ENCODE results near the gene ITGAE. TPM values are rescaled to one million over a fixed set of nuclear protein-coding genes. Genes with fewer than 3 reads are reported as not detected.
A peak's percentile ranks its signal among the peaks of the same experiment; 100 is the strongest.

The ITGAE gene
- total and polyA plus RNA-seq, 10 of the 15 experiments (the other 5 are each of a cell fraction or from before 2014, with no cell fraction given), result 13.1 to 161 (median 34.8) TPM

DNA sequence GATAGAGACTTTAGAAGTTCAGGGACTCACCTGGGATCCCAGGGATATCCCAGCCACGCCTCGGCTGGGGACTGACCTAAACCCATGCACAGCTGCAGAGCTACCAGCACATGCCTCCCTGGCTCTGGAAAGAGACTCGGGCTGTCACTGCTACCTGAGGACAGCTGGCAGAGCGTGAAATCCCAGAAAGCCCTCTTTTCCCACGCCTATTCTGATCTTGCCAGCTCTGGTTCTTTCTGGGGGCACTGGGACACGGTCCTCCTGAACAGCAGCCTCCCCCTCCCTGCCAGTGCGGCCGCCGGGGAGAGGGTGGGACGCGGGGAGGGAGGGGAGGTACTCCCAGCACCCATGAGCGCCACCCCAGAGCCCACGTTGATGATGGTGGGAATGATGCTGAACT, 115.8 kb downstream of the ITGAE start:
- intact Hi-C loops (cut with micrococcal nuclease; ENCODE audit: unreplicated experiment), result no loop called here
- SMC1A ChIA-PET (ENCODE audit: uncharacterized antibody, unreplicated experiment), result interaction anchor here (0.5 to 0.9 kb wide), 2 partner anchors 9 to 103 kb away, joined by 3 to 5 read pairs; no protein-coding TSS in a partner anchor

DNA sequence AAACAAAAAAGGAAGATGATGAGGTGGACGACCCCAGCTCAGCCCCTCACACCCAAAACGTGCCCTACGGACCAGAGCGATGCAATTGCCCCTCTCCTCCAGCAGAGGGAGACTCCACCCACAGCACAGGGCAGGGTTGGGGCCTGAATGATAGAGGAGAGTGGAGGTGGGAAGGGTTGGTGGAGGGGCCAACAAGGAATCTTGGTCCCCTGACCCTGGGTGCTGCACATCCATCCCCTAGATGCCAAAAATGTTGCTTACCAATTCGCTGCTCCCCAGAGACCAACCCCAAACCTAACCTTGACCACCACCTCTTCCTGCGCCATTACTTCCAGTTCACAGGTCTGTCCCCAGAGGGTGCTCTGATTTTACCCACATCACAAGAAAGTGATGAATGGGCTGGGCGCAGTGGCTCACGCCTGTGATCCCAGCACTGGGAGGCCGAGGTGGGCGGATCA, 117.9 kb downstream of the ITGAE start:
- Histone ChIP-seq H2AFZ (ENCODE audit: control insufficient read depth, low read depth, low read length) (peak overlapping the region; percentile 63), H3K4me1 (ENCODE audit: control insufficient read depth, insufficient read depth, low read length) (peaks cover 6% of the 10 kb centered on the region; the same call in 1 of the 2 replicates), H3K4me2 (ENCODE audit: control insufficient read depth, insufficient read depth) (peak overlapping the region; percentile 48; the same call in 1 of the 2 replicates), H3K79me2 (ENCODE audit: control insufficient read depth, insufficient read depth, low read length) (no peaks in the 10 kb centered on the region), H4K20me1 (ENCODE audit: control insufficient read depth, insufficient read depth) (no peaks in the 10 kb centered on the region), H3K27me3 (replicated peaks in 1 of 2; ENCODE audit: control insufficient read depth in 2 of 2, insufficient read depth in 2 of 2, low read length in 1 of 2) (no peaks in the 10 kb centered on the region), H3K9me3 (replicated peaks; ENCODE audit: control insufficient read depth, insufficient read depth, low read length) (no peaks in the 10 kb centered on the region), H3K4me3 (no peak overlapping the region), H3K9ac (ENCODE audit: control insufficient read depth, insufficient read depth, low read length) (no peak overlapping the region), H3K36me3 (ENCODE audit: control insufficient read depth in 2 of 2, insufficient read depth in 2 of 2, low read length in 1 of 2) (peaks cover 0 to 4% of the 10 kb centered on the region in 2 experiments; a peak in 2 of 4 replicates), H3K27ac (ENCODE audit: control insufficient read depth, insufficient read depth) (no peak overlapping the region)
- ChIA-PET POLR2A (interaction anchor here (0.7 kb wide), 1 partner anchor 20 kb away, joined by 7 read pairs; no protein-coding TSS in a partner anchor), RAD21 (ENCODE audit: unreplicated experiment) (interaction anchor here (0.7 to 2.7 kb wide), 9 partner anchors 11 to 157 kb away, joined by 3 to 24 read pairs (median 4); no protein-coding TSS in a partner anchor), SMC1A (ENCODE audit: uncharacterized antibody, unreplicated experiment) (interaction anchor here (0.6 to 2.7 kb wide), 7 partner anchors 39 to 162 kb away, joined by 3 to 17 read pairs (median 6); no protein-coding TSS in a partner anchor), CTCF (interaction anchor here (0.5 to 5.1 kb wide), 17 partner anchors 10 to 211 kb away, joined by 3 to 105 read pairs (median 4); partner anchors contain the start of gene HASPIN)
- in situ Hi-C loops (cut with MboI), result loop anchor here (5.0 kb wide), 1 partner anchor 139 kb away; no protein-coding TSS in a partner anchor
- ATAC-seq (peak; percentile 95), DNase-seq (ENCODE audit: low read depth, low spot score) (peak; percentile 48), FAIRE-seq (peak; percentile 95)
- 7% methylated on average over 10 of the region's 10 CpGs for WGBS (ENCODE audit: insufficient coverage, insufficient replicate concordance, low lambda C conversion rate, missing lambda C conversion rate)
- BruUV-seq (replicated peaks), result no TSS peak
- intact Hi-C loops (cut with micrococcal nuclease; ENCODE audit: unreplicated experiment), result loop anchor here (2.0 kb wide), 2 partner anchors 50 to 144 kb away; no protein-coding TSS in a partner anchor
- TF ChIP-seq NR2C1 (IDR thresholded peaks at IDR 0.05) (0 out of 2 replicates have a peak, but pooled peaks have one; percentile 35), NBN (IDR thresholded peaks at IDR 0.05) (peak; percentile 82), TAF1 (IDR thresholded peaks at IDR 0.05; ENCODE audit: borderline replicate concordance, low read depth, low read length) (no peak), POU2F2 (IDR thresholded peaks at IDR 0.05; ENCODE audit: borderline replicate concordance, low read depth, low read length) (no peak), NFIC (IDR thresholded peaks at IDR 0.05; ENCODE audit: low read depth, low read length) (no peak), RELA (IDR thresholded peaks at IDR 0.05; ENCODE audit: borderline replicate concordance, partially characterized antibody) (peak; percentile 36)
- TF ChIP-seq, protein P1, sequence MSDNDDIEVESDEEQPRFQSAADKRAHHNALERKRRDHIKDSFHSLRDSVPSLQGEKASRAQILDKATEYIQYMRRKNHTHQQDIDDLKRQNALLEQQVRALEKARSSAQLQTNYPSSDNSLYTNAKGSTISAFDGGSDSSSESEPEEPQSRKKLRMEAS (IDR thresholded peaks at IDR 0.05; ENCODE audit: low read depth, low read length), result no peak
- TF ChIP-seq, protein P2, sequence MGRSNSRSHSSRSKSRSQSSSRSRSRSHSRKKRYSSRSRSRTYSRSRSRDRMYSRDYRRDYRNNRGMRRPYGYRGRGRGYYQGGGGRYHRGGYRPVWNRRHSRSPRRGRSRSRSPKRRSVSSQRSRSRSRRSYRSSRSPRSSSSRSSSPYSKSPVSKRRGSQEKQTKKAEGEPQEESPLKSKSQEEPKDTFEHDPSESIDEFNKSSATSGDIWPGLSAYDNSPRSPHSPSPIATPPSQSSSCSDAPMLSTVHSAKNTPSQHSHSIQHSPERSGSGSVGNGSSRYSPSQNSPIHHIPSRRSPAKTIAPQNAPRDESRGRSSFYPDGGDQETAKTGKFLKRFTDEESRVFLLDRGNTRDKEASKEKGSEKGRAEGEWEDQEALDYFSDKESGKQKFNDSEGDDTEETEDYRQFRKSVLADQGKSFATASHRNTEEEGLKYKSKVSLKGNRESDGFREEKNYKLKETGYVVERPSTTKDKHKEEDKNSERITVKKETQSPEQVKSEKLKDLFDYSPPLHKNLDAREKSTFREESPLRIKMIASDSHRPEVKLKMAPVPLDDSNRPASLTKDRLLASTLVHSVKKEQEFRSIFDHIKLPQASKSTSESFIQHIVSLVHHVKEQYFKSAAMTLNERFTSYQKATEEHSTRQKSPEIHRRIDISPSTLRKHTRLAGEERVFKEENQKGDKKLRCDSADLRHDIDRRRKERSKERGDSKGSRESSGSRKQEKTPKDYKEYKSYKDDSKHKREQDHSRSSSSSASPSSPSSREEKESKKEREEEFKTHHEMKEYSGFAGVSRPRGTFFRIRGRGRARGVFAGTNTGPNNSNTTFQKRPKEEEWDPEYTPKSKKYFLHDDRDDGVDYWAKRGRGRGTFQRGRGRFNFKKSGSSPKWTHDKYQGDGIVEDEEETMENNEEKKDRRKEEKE (IDR thresholded peaks at IDR 0.05), result no peak

More for the DNA sequence above, 115.8 kb downstream of the ITGAE start:
- H3K9me3 ChIP-seq (replicated peaks; ENCODE audit: control insufficient read depth, insufficient read depth, low read length), result no peaks in the 10 kb centered on the region
- H3K4me3 ChIP-seq, result no peak overlapping the region
- peak; percentile 65 for TF ChIP-seq MEF2B (IDR thresholded peaks at IDR 0.05; ENCODE audit: partially characterized antibody, poor library complexity, severe bottlenecking)
- no peak for TF ChIP-seq POLR2AphosphoS2 (IDR thresholded peaks at IDR 0.05; ENCODE audit: low read depth, low read length)
- H3K4me1 ChIP-seq (ENCODE audit: control insufficient read depth, insufficient read depth, low read length), result peaks cover 6% of the 10 kb centered on the region; the same call in 1 of the 2 replicates
- RAD21 ChIA-PET (ENCODE audit: unreplicated experiment), result interaction anchor here (0.7 to 1.2 kb wide), 3 partner anchors 9 to 56 kb away, joined by 3 to 4 read pairs (median 4); no protein-coding TSS in a partner anchor
- no peak for ATAC-seq
- CTCF ChIA-PET, result interaction anchor here (5.1 kb wide), 1 partner anchor 51 kb away, joined by 105 read pairs; no protein-coding TSS in a partner anchor
- no peak overlapping the region for H3K4me2 ChIP-seq (ENCODE audit: control insufficient read depth, insufficient read depth)
- H3K27ac ChIP-seq (ENCODE audit: control insufficient read depth, insufficient read depth), result no peak overlapping the region
- no TSS peak for BruUV-seq (replicated peaks)
- H4K20me1 ChIP-seq (ENCODE audit: control insufficient read depth, insufficient read depth), result no peaks in the 10 kb centered on the region
- in situ Hi-C loops (cut with MboI), result no loop called here
- WGBS (ENCODE audit: insufficient coverage, insufficient replicate concordance, low lambda C conversion rate, missing lambda C conversion rate), result 48% methylated on average over 8 of the region's 13 CpGs
- POLR2A ChIA-PET, result interaction anchor here (0.7 kb wide), 1 partner anchor 55 kb away, joined by 4 read pairs; no protein-coding TSS in a partner anchor
- no peak for DNase-seq (ENCODE audit: low read depth, low spot score)
- H3K27me3 ChIP-seq (replicated peaks in 1 of 2; ENCODE audit: control insufficient read depth in 2 of 2, insufficient read depth in 2 of 2, low read length in 1 of 2), result no peaks in the 10 kb centered on the region
- no peak overlapping the region for H3K9ac ChIP-seq (ENCODE audit: control insufficient read depth, insufficient read depth, low read length)
- H3K36me3 ChIP-seq (ENCODE audit: control insufficient read depth in 2 of 2, insufficient read depth in 2 of 2, low read length in 1 of 2), result peaks cover 0 to 4% of the 10 kb centered on the region in 2 experiments; a peak in 2 of 4 replicates
- no peak overlapping the region for H2AFZ ChIP-seq (ENCODE audit: control insufficient read depth, low read depth, low read length)
- no peak for FAIRE-seq
- no peaks in the 10 kb centered on the region for H3K79me2 ChIP-seq (ENCODE audit: control insufficient read depth, insufficient read depth, low read length)

Data from GM12878 (cell line).